Cardiac muscle cell (in vitro differentiated cells and primary cell): Measurements from ENCODE around the gene ARMC9. TPM values are rescaled to one million over a fixed set of nuclear protein-coding genes. Genes with fewer than 3 reads are reported as not detected.

Experiments used
- DNase-seq, 2 donors: peaks; one replicate each; pipeline versions ENCODE4 v3.0.0 to v3.0.0-alpha.2; 2010 to 2017; ENCODE audit warnings: low read depth in 1 of 2, low spot score in 1 of 2
- H3K27ac ChIP-seq: fragments of 200-600 bp; sonication (generic); 2 replicates; pipeline ENCODE4 v1.5.1; 2016
- H3K27me3 ChIP-seq: fragments of 200-600 bp; sonication (generic); 2 replicates; pipeline ENCODE4 v1.6.0; 2016; ENCODE audit warnings: control low read depth
- H3K36me3 ChIP-seq: fragments of 200-600 bp; sonication (generic); 2 replicates; pipeline ENCODE4 v1.5.1; 2016; ENCODE audit warnings: control low read depth
- H3K4me1 ChIP-seq: fragments of 200-600 bp; sonication (generic); 2 replicates; pipeline ENCODE4 v1.8.1; 2017; ENCODE audit warnings: low read depth, mild to moderate bottlenecking, mixed run types
- H3K4me3 ChIP-seq: fragments of 200-600 bp; sonication (generic); 2 replicates; pipeline ENCODE4 v1.5.1; 2016; ENCODE audit warnings: mild to moderate bottlenecking
- H3K9me3 ChIP-seq: fragments of 200-600 bp; sonication (generic); 2 replicates; pipeline ENCODE4 v1.5.1; 2017; ENCODE audit warnings: low read depth, mild to moderate bottlenecking, control low read depth
- polyA plus RNA-seq: library from polyadenylated mRNA; unstranded; fragments of >200 nt; fragmentation: Nextera tagmentation; extraction: Ambion mirVana; gene quantifications from 2 replicates; pipeline ENCODE4 v1.2.1, GENCODE V29; 2016
- total RNA-seq: library from RNA; depleted of rRNA; stranded (reverse); fragments of >200 nt; gene quantifications from 2 replicates; pipeline ENCODE4 v1.2.3, GENCODE V29; 2016
- TF ChIP-seq, protein P1 (sequence below): IDR thresholded peaks from 2 replicates; pipeline ENCODE4 v1.5.1; 2012; ENCODE audit warnings: low read depth, mild to moderate bottlenecking, low read length

The ARMC9 gene
- total and polyA plus RNA-seq, 2 experiments from 2014 or later = 27.4 to 30.0 TPM

DNA sequence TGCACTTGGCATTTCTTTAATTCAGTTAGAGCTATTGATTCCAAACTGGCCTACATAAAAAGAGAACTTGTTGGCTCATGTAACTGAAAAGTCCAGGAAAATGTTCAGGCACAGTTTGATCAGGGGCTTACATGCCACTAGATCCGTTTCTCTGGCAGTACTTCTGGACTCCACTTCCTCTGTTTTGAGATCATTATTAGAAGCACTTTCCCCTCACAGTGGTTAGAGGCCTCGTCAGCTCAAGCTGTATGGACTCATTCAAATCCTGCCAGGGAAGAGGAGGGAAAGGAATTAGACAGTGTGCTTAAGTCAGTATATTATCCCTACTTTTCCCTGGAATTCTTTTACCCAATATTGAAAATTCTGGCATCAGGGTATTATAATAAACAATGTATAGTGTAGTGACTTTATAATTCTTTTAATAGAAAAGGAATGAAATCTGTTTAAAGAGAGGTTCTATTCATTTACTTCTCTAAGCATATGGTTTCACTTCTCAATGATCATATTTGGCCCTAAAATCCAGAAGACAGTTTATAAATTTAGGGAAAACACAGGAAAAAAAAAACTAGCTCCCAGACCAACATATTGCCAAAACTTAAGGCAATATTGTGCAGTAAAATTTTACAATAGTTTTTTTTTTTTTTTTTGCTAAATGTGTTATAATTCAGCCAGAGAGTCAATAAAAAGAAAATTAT is 92.0 kb downstream of the ARMC9 start:
- DNase-seq = no peak
- Histone ChIP-seq H3K4me3 (no peak overlapping the region), H3K27ac (no peak overlapping the region), H3K9me3 (no peaks in the 10 kb centered on the region), H3K36me3 (peaks cover 16% of the 10 kb centered on the region), H3K27me3 (no peaks in the 10 kb centered on the region), H3K4me1 (no peaks in the 10 kb centered on the region)
- TF ChIP-seq, protein P1, sequence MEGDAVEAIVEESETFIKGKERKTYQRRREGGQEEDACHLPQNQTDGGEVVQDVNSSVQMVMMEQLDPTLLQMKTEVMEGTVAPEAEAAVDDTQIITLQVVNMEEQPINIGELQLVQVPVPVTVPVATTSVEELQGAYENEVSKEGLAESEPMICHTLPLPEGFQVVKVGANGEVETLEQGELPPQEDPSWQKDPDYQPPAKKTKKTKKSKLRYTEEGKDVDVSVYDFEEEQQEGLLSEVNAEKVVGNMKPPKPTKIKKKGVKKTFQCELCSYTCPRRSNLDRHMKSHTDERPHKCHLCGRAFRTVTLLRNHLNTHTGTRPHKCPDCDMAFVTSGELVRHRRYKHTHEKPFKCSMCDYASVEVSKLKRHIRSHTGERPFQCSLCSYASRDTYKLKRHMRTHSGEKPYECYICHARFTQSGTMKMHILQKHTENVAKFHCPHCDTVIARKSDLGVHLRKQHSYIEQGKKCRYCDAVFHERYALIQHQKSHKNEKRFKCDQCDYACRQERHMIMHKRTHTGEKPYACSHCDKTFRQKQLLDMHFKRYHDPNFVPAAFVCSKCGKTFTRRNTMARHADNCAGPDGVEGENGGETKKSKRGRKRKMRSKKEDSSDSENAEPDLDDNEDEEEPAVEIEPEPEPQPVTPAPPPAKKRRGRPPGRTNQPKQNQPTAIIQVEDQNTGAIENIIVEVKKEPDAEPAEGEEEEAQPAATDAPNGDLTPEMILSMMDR = no peak

DNA sequence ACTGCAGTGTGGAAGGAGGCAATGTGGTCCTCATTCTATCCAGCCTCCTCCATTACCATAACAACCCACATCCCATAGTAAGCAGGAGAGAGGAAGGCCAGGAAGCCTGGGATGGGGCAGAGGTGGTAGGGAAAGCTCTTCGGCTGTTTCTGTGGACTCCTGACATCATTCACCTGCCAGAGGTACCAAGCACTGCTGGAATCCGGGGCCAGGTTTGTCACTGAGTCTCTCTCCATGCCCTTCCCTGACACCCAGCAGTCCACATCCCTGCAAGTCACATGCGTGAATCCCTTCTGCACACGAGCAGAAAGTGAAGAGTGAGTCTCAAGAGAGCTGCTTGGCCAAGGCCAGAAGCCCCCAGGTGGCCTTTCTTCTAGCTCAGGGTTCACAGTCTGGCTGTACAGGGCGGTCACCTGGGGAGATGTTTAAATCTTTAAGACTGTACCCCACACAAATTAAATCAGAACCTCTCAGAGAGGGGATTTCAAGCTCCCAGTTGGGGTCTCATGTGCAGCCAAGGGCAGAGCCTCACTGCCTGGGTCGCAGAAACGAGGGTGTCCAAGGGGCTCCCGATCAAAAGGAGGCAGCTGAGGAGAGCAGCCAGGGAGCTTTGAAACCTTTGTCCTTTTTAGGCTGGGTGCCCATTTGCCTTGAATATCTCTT is 94.2 kb downstream of the ARMC9 start:
- DNase-seq = no peak
- H3K27ac ChIP-seq = no peak overlapping the region
- no peaks in the 10 kb centered on the region for H3K27me3 ChIP-seq
- no peaks in the 10 kb centered on the region for H3K9me3 ChIP-seq
- no peak overlapping the region for H3K4me3 ChIP-seq
- H3K36me3 ChIP-seq = peaks cover 16% of the 10 kb centered on the region
- TF ChIP-seq, protein P1 = no peak
- H3K4me1 ChIP-seq = peaks cover 8% of the 10 kb centered on the region

DNA sequence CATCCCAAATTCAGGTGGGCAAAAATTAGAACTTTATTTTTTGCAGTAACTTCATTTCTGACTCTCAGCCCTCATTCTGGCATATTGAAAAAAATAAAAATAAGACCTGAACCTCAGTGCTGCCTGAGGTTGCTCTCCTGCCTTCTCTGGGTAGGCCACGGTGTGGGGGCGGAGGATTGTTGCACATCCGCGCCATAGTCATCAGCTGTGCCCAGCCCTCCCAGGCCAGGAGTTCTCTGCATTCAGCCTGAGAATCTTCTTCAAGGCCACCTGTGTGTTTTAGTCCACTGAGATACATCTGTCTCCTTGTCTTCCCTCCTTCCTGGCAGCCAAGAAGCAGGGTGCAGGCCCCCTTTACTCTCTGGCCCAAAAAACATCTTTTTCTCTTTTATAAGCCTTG is 94.7 kb downstream of the ARMC9 start:
- TF ChIP-seq, protein P1 = no peak
- DNase-seq = no peak
- H3K9me3 ChIP-seq = no peaks in the 10 kb centered on the region

DNA sequence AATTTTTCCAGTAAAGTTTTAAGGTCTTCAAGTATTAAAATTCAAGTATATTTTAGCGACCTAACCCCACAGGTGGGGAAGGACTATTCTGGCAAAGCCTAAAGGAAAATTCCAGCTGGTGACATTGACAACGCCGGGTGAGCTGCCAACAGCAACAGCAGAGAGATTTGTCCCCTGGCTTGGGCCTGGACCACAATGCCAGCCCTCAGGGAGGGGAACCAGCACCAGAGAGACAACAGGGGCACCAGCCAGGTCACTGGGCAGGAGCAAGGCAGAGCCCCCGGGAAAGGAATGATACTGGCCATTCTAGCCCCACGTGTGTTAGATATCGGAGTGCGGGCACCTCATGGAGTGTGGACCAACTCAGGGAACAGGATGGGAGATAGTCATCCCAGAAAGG is 95.7 kb downstream of the ARMC9 start:
- no peak overlapping the region for H3K4me3 ChIP-seq
- TF ChIP-seq, protein P1 = no peak
- no peak for DNase-seq

More for the DNA sequence above, 94.7 kb downstream of the ARMC9 start:
- Histone ChIP-seq H3K4me1 (peaks cover 14% of the 10 kb centered on the region), H3K27ac (no peak overlapping the region), H3K36me3 (peaks cover 16% of the 10 kb centered on the region), H3K27me3 (no peaks in the 10 kb centered on the region), H3K4me3 (no peak overlapping the region)

DNA sequence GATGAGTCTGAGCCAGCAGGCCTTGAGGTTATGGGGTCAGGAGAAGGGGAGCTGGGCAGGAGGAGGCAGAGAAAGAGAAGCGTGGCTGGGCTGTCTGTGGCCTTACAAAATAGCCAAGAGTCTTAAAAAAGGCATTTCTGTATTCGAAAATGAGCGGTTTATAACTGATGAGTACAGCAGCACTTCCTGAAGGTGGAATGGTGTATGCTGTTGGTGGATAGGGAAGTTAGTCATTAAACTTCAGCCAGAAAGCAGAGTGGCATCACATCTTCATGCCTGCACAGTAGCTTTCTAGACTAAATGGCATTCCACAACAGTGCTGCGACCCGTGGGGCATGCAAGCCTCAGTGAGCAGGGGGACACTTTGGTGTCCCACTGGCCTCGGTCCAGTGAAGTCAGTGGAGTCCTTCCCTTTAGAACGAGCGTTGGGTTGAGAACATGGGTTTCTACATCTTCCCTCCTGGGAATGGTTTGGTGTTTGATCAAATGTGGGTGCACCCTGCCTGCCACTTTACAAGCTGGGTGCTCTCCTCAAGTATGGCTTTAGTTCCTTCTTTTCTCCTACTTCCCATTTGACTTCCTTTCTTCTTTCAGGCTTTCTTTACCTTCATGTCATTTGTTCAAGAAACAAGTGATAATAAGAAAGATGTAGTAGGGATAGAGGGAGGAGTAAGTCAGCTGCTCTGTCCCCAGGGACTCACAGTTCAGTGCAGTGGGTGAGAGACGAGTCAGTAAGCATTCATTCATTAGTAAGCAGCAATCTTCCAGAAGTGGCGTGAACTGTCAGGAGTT is 96.3 kb downstream of the ARMC9 start:
- TF ChIP-seq, protein P1 = no peak
- H3K4me3 ChIP-seq = no peak overlapping the region
- peak in 1 of 2 donors; percentile 14 for DNase-seq

More for the DNA sequence above, 95.7 kb downstream of the ARMC9 start:
- peaks cover 15% of the 10 kb centered on the region for H3K4me1 ChIP-seq
- no peaks in the 10 kb centered on the region for H3K27me3 ChIP-seq
- H3K36me3 ChIP-seq = peaks cover 12% of the 10 kb centered on the region
- no peak overlapping the region for H3K27ac ChIP-seq
- H3K9me3 ChIP-seq = no peaks in the 10 kb centered on the region

More for the DNA sequence above, 96.3 kb downstream of the ARMC9 start:
- Histone ChIP-seq H3K4me1 (peaks cover 15% of the 10 kb centered on the region), H3K9me3 (no peaks in the 10 kb centered on the region), H3K36me3 (peaks cover 9% of the 10 kb centered on the region), H3K27ac (no peak overlapping the region), H3K27me3 (no peaks in the 10 kb centered on the region)
